Stimulated activated CD4-positive, alpha-beta T cell treated with anti-CD3 and anti-CD28 coated beads, Interleukin-1b, Interleukin-23, amount 100 ng/mL, for 4 hours (primary cell): Measurements from ENCODE around the gene ADAT1.
"Not testable (repeated sequence)": the region's sequence is repeated elsewhere in the genome, so short reads cannot be mapped to it uniquely, and the experiment has no call there.

Experiments used
- DNase-seq, 2 donors: peaks; one replicate each; pipeline ENCODE4 v3.0.0-alpha.2; 2020; ENCODE audit warnings: low read depth in 2 of 2

ADAT1 gene

DNA sequence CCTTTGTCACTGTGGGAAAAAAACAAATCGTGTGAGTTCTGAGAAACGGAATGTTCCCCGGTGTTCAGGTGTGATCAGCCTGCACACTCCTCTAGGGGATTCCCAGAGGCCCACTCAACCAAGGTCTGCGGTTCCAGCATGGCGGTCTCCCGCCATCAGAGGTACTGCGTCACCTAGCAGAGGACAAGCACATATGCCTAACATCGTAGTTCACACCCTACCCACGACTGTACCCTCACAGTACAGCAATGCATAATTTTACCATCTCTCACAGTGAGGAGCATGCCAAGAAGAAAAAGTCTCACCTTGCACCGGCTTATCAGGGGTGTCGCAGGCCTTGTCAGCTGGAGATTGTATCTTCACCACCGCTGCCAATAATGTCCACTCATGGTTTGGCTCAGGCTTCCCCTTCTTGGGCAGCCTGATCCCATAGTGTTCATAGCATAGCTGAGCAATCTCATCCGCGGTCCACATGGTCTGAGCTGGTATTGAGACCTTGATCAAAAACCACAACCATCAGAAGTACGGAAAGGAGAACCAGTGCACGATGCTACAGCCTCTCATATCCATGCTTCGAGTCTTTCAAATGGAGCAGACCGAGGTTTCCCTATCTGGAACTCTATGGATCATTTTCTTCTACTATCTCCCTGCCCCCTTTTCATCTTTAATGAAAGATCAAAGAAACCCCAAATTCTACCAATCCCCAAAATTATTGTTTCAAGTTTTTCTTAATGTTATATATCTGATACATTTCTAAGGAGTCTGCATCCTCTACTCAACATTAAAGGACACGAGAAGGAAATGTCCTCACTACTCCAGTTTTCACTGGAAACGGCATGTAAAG, 2.5 kb downstream of the ADAT1 start:
- no peak for DNase-seq

- DNase-seq = no peak
These were observed 4.3 kb downstream of the ADAT1 start for GRCh38 chr16:75618780-75619179.

- DNase-seq = no peak
These were observed 6.0 kb downstream of the ADAT1 start for GRCh38 chr16:75617121-75617520.

DNA sequence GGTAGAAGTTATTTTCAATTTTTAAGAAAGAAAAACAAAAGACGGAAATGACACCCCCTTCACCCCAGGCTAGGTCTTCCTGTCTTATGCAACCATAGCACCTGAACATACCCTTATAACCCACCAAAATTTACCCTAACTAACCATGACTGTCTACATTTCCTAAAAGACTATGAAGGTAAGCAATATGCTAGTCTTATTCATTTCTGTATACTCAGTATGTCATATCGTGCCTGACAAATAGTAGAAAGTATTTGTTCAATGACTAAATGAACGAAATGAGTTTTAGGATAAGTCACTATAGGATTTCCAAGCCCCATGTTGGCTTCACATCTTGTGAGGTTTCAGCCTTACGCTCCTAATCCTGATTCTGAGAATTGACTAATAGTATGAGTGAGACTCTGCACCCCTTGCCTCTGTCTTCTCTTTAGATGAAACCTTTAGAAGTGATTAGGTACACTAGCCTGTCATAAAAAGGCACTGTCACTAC, 6.5 kb downstream of the ADAT1 start:
- DNase-seq = no peak

- no peak for DNase-seq
These were observed 7.5 kb downstream of the ADAT1 start for GRCh38 chr16:75615619-75616018.

DNA sequence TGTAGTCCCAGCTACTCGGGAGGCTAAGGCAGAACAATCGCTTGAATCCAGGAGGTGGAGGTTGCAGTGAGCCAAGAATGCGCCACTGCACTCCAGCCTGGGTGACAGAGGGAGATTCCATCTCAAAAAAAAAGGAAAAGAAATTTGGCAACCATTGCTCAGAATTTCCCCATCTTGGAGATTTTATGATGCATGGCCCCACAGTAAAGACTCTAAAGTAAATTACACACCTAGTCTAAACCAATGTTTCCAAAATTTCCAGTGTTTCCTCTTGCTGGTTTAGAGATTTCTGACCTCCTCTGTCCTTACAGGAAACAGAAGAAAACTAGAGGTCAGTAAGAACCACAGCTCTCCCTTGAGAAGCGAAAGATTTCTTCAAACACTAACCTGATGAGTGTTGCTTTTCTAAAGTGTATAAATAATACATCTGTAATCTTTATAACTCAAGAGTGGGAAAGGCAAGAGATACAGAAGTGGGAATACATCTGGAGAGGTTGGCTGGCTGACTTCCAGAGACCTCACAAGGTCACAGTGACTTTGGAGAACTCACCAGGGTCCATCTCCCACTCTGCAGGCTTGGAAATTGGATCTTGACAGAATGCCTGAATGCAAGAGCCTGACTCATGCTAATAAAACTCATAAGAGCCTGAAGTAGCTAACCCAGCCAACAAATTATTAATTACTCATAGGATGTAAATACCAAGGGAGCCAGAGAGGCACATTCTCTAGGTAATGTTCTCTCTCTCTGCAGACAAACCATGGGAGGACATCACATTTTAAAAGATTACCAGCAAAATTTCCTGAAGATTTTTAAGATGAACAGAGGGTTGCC, 8.8 kb downstream of the ADAT1 start:
- no peak for DNase-seq

GRCh38 chr16:75606507-75606906, 16.6 kb downstream of the ADAT1 start:
- DNase-seq = no peak

DNA sequence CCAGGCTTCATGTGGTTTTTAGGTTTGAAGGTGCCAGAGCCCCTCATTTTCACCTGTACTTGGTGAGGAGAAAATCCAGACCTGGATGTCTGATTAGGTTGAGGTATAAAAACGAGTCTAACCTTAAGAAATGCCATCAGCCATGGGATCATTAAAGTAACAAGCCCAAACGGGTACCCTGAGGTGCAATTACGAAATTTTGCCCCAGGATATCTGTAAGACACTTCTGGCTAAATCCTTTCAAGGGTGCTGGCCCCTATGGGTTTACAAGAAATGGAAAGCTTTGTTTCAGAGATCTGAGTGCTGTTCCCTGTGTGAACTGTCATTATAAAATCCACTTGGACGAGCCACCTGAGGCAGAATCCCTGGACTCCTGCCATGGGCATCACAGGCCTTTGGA, 19.8 kb downstream of the ADAT1 start:
- DNase-seq = no peak

- DNase-seq = no peak
These were observed 23.4 kb downstream of the ADAT1 start for GRCh38 chr16:75599452-75600277.

DNA sequence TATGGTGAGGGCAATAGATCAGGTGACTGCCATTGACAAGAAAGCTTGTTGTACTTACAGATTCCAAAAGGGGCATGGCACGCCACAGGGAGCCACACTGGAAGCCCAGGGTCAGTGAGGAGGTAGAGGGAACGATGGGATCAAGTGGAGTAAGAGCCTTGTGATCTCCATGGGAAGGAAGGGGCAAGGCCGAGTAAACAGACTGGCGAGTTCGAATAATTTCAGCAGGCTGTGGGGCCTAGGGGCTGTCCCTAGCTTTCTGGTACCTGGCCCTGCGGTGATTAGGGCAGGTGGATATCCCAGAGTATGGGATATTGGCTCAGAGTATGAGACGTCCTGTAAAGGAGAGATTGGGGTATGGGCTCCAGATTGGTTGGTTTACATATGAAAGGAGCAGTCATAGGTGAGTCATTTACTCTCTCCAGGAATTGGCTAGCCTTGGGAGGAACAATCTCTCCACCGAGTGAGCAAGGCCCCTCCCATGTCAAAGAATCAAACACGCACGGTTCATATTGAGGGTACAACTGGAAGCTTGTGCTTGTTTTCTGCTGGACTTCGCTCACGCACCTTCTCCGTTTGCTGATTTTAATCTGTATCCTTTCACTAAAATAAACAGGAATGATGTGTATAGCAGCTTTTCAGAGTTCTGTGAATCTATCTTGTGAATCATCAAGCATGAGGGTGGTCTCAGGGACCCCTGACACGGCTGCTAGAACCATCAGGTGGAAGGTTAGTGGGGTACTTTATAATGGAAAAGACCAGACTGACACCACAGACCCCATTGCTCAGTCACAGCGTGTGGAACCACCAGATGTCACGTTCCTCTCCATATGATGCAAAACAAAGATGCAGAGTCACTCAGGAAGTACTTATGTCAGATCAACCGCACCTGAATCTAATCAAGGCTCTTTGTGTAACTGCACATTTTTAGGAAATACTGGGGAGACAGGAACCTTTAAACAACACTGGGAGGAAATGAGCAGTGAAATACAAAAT, 29.0 kb downstream of the ADAT1 start:
- DNase-seq = no peak

GRCh38 chr16:75593308-75593707, 29.8 kb downstream of the ADAT1 start:
- no peak for DNase-seq

- DNase-seq = not testable (repeated sequence)
These were observed 31.2 kb downstream of the ADAT1 start for GRCh38 chr16:75591927-75592326.

DNA sequence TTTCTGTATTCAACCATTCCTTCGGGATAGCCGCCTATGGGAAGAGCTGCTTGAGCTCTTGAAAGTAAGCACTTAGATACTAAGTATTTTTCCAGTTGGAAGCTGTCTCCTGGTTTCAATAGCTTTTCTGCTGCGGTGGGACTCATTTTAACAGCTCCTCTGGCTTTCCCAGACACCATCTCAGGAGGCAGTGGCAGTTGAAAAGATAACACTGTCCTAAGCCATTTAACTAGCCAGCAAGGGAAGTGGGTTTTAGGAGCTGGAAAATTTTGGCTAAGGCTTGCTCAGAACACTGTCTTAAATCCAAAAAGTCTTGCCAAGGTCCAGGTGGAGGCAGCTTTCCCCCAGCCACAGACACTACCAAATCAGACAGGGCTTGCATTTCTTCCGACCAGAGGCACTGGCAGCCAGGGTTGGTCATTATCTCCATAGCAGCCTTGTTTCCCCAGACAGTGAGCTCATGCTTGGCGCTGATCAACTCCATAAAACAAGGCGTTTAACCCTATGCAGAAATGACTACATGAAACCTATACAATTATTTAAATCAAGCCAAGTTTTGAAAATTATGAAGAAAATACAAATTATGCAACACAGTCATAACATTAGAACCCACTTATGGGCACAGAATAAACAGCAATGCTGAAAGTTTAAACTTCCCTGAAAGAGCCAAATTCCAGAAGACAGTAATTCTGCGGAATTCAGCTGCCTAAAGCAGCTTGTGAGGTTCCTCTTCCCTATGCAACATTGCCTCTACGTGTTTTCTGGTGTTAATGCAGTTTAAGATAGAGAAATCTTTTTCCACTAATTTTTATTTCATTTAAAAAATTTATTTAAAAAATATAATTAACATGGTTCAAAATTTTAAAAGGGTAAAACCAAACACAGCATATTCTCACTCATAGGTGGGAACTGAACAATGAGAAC, 31.9 kb downstream of the ADAT1 start:
- DNase-seq = no peak

DNA sequence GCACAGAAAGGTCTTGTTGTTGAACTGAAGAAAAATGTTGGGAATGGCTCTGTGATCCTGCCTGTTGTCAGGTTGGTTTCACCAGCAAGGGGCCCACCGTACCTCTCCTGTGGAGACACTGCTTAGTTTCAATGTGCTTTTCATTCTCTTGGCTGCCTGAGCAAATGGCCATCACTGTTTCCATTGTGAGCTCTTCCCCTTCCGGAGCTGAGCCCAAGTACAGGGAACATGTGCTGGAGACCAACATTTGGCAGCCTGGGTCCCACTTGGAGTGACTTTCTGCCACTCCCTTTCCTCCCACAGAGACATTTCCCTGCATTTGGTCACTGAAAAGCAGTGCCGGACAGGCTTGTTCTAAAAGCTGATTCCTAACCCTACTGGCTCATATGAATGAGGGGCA, 33.8 kb downstream of the ADAT1 start:
- no peak for DNase-seq

GRCh38 chr16:75588716-75589115, 34.4 kb downstream of the ADAT1 start:
- no peak for DNase-seq

- no peak for DNase-seq
These were observed 39.0 kb downstream of the ADAT1 start for GRCh38 chr16:75584108-75584507.

- DNase-seq = no peak
These were observed 43.7 kb downstream of the ADAT1 start for GRCh38 chr16:75579281-75579834.

DNA sequence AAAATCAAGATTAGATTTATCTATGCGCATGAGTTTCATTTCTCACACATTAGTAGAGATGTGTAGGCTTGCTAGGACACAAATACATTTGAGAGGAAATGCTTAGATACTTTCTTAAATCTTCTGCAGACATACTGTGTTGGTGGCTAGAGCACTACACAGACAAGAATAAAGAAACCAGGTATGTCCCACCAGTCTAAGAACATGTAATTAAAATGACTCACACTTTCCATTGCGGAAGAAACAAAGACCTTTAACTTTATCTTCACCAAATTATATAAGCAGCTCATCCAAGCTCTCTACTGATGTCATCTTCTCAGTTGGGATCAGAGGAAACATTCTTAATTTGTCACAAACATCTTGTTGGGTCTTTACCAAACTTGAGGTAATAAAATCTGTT, 44.4 kb downstream of the ADAT1 start:
- DNase-seq = no peak

DNA sequence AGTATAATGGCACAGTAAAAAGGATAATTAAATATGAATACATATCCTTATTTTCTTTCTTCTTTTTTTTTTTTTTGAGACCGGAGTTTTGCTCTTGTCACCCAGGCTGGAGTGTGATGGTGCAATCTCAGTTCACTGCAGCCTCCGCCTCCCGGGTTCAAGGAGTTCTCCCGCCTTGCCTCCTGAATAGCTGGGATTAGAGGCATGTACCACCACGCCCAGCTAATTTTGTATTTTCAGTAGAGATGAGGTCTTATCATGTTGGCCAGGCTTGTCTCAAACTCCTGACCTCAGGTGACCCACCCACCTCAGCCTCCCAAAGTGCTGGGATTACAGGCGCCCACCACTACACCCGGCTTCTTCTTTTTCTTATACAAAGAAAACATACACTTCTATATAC, 44.9 kb downstream of the ADAT1 start:
- DNase-seq = no peak
